HEK293 (cell line): Measurements from ENCODE around the gene MYCN.
A peak's percentile ranks its signal among the peaks of the same experiment; 100 is the strongest.

Experiments
- CTCF ChIA-PET: fragments of 350-600 bp; formaldehyde crosslinking; extraction: SDS; loops from one replicate; lab custom pipeline; 2021; ENCODE audit warnings: antibody characterized with exemption; lab: Yijun Ruan, JAX
- POLR2A ChIA-PET: fragments of 300-600 bp; formaldehyde crosslinking; extraction: SDS; loops from one replicate; lab custom pipeline; 2020; ENCODE audit warnings: antibody characterized with exemption, inconsistent platforms; lab: Yijun Ruan, JAX
- H3K27ac ChIP-seq: fragments of 200-500 bp; sonication (Bioruptor generic); 2 replicates; pipeline ENCODE4 v1.5.1; 2014; ENCODE audit warnings: low read depth, low read length, control low read depth, inconsistent platforms; ENCODE audit errors: extremely low read depth
- H3K36me3 ChIP-seq, 2 experiments: fragments of 200-500 bp in 1 of 2; sonication (Bioruptor generic) in 1 of 2; 1 replicate in 1 of 2; 2 replicates in 1 of 2; pipeline ENCODE4 v1.5.1; 2014 to 2017; ENCODE audit warnings: inconsistent platforms in 2 of 2, low read length in 2 of 2; ENCODE audit not compliant: control insufficient read depth in 2 of 2, insufficient read depth in 1 of 2
- H3K4me1 ChIP-seq: fragments of 200-500 bp; sonication (Bioruptor generic); 2 replicates; pipeline ENCODE4 v1.5.1; 2014; ENCODE audit warnings: mild to moderate bottlenecking, low read length, inconsistent platforms; ENCODE audit not compliant: control insufficient read depth, insufficient read depth
- H3K4me3 ChIP-seq: 2 replicates; pipeline ENCODE4 v1.5.1; 2011; ENCODE audit warnings: low read depth, mild to moderate bottlenecking, control low read depth, low read length, moderate library complexity
- H3K9me3 ChIP-seq: fragments of 200-500 bp; sonication (Bioruptor generic); 2 replicates; pipeline ENCODE4 v1.5.1; 2014; ENCODE audit warnings: low read depth, low read length, inconsistent platforms; ENCODE audit not compliant: control insufficient read depth, insufficient read depth
- EGR2 ChIP-seq: fragments of 450-650 bp; formaldehyde crosslinking; IDR thresholded peaks from 2 replicates; pipeline ENCODE4 v1.5.1; 2016; ENCODE audit warnings: low read depth, missing biosample characterization, missing genetic modification characterization
- KLF8 ChIP-seq: fragments of 450-650 bp; formaldehyde crosslinking; IDR thresholded peaks from 2 replicates; pipeline ENCODE4 v1.5.1; 2016; ENCODE audit warnings: missing biosample characterization, missing genetic modification characterization
- MEIS1 ChIP-seq: sonication (generic); formaldehyde crosslinking; IDR thresholded peaks from 2 replicates; pipeline ENCODE4 v1.8.1; 2022; ENCODE audit warnings: missing genetic modification reagents, mild to moderate bottlenecking, borderline replicate concordance
- MZF1 ChIP-seq: fragments of 450-650 bp; formaldehyde crosslinking; IDR thresholded peaks from 2 replicates; pipeline ENCODE4 v1.5.1; 2017; ENCODE audit warnings: missing biosample characterization, missing genetic modification characterization, borderline replicate concordance
- SETDB1 ChIP-seq: IDR thresholded peaks from one replicate; pipeline ENCODE4 v1.6.1; 2017; ENCODE audit warnings: mild to moderate bottlenecking, low read length, moderate library complexity, mixed read lengths; ENCODE audit not compliant: insufficient read length
- TCF7L2 ChIP-seq: IDR thresholded peaks from 2 replicates; pipeline ENCODE4 v1.6.1; 2011; ENCODE audit warnings: low read depth, mild to moderate bottlenecking, inconsistent platforms, low read length, moderate library complexity, borderline replicate concordance
- WT1 ChIP-seq: fragments of 450-650 bp; formaldehyde crosslinking; IDR thresholded peaks from 2 replicates; pipeline ENCODE4 v1.5.1; 2016; ENCODE audit warnings: missing biosample characterization, missing genetic modification characterization
- ZBTB21 ChIP-seq: fragments of 450-650 bp; formaldehyde crosslinking; IDR thresholded peaks from 2 replicates; pipeline ENCODE4 v1.5.1; 2017; ENCODE audit warnings: missing biosample characterization, missing genetic modification characterization
- ZEB2 ChIP-seq: fragments of 450-650 bp; formaldehyde crosslinking; IDR thresholded peaks from 2 replicates; pipeline ENCODE4 v1.5.1; 2016; ENCODE audit warnings: missing biosample characterization, missing genetic modification characterization
- ZNF146 ChIP-seq: fragments of 450-650 bp; formaldehyde crosslinking; IDR thresholded peaks from 2 replicates; pipeline ENCODE4 v1.5.1; 2016; ENCODE audit warnings: missing biosample characterization, missing genetic modification characterization
- ZNF155 ChIP-seq: fragments of 450-650 bp; formaldehyde crosslinking; IDR thresholded peaks from 2 replicates; pipeline ENCODE4 v1.5.1; 2016; ENCODE audit warnings: missing biosample characterization, missing genetic modification characterization
- ZNF157 ChIP-seq: fragments of 450-650 bp; formaldehyde crosslinking; IDR thresholded peaks from 2 replicates; pipeline ENCODE4 v1.5.1; 2016; ENCODE audit warnings: missing biosample characterization, missing genetic modification characterization
- ZNF175 ChIP-seq: fragments of 450-650 bp; formaldehyde crosslinking; IDR thresholded peaks from 2 replicates; pipeline ENCODE4 v1.5.1; 2016; ENCODE audit warnings: missing biosample characterization, missing genetic modification characterization
- ZNF24 ChIP-seq: fragments of 450-650 bp; formaldehyde crosslinking; IDR thresholded peaks from 2 replicates; pipeline ENCODE4 v1.5.1; 2016; ENCODE audit warnings: missing biosample characterization, missing genetic modification characterization
- ZNF292 ChIP-seq: fragments of 450-650 bp; formaldehyde crosslinking; IDR thresholded peaks from 2 replicates; pipeline ENCODE4 v1.5.1; 2016; ENCODE audit warnings: low read depth, missing biosample characterization, missing genetic modification characterization, borderline replicate concordance
- ZNF311 ChIP-seq: fragments of 450-650 bp; formaldehyde crosslinking; IDR thresholded peaks from 2 replicates; pipeline ENCODE4 v1.5.1; 2017; ENCODE audit warnings: missing biosample characterization, missing genetic modification characterization, borderline replicate concordance
- ZNF350 ChIP-seq: fragments of 450-650 bp; formaldehyde crosslinking; IDR thresholded peaks from 2 replicates; pipeline ENCODE4 v1.5.0; 2017; ENCODE audit warnings: missing biosample characterization, mild to moderate bottlenecking, missing genetic modification characterization
- ZNF423 ChIP-seq: fragments of 450-650 bp; formaldehyde crosslinking; IDR thresholded peaks from 2 replicates; pipeline ENCODE4 v1.5.1; 2016; ENCODE audit warnings: missing biosample characterization, missing genetic modification characterization
- ZNF48 ChIP-seq: fragments of 450-650 bp; formaldehyde crosslinking; IDR thresholded peaks from 2 replicates; pipeline ENCODE4 v1.5.1; 2016; ENCODE audit warnings: missing biosample characterization, missing genetic modification characterization
- ZNF529 ChIP-seq: fragments of 450-650 bp; formaldehyde crosslinking; IDR thresholded peaks from 2 replicates; pipeline ENCODE4 v1.5.1; 2017; ENCODE audit warnings: missing genetic modification characterization, missing biosample characterization; ENCODE audit not compliant: insufficient replicate concordance
- ZNF561 ChIP-seq: fragments of 450-650 bp; IDR thresholded peaks from 2 replicates; pipeline ENCODE4 v1.5.1; 2018; ENCODE audit warnings: missing biosample characterization, missing genetic modification characterization, borderline replicate concordance
- ZNF580 ChIP-seq: fragments of 450-650 bp; formaldehyde crosslinking; IDR thresholded peaks from 2 replicates; pipeline ENCODE4 v1.5.1; 2016; ENCODE audit warnings: missing biosample characterization, missing genetic modification characterization
- ZNF610 ChIP-seq: fragments of 450-650 bp; formaldehyde crosslinking; IDR thresholded peaks from 2 replicates; pipeline ENCODE4 v1.5.1; 2016; ENCODE audit warnings: missing biosample characterization, missing genetic modification characterization, borderline replicate concordance
- ZNF621 ChIP-seq: fragments of 450-650 bp; formaldehyde crosslinking; IDR thresholded peaks from 2 replicates; pipeline ENCODE4 v1.5.1; 2017; ENCODE audit warnings: missing biosample characterization, missing genetic modification characterization
- ZSCAN23 ChIP-seq: fragments of 450-650 bp; formaldehyde crosslinking; IDR thresholded peaks from 2 replicates; pipeline ENCODE4 v1.5.1; 2016; ENCODE audit warnings: missing biosample characterization, missing genetic modification characterization
- TF ChIP-seq, protein P1 (sequence below): fragments of 450-650 bp; formaldehyde crosslinking; IDR thresholded peaks from 2 replicates; pipeline ENCODE4 v1.5.1; 2016; ENCODE audit warnings: missing biosample characterization, missing genetic modification characterization
- TF ChIP-seq, protein P2 (sequence below): fragments of 450-650 bp; formaldehyde crosslinking; IDR thresholded peaks from 2 replicates; pipeline ENCODE4 v1.5.1; 2016; ENCODE audit warnings: missing biosample characterization, missing genetic modification characterization

MYCN gene

GRCh38 chr2:15936277-15937104 lies 3.9 kb upstream of the MYCN start:
- Histone ChIP-seq H3K9me3 (no peaks in the 10 kb centered on the region), H3K4me3 (no peak overlapping the region), H3K27ac (no peak overlapping the region), H3K4me1 (no peaks in the 10 kb centered on the region; the same call in 1 of the 2 replicates), H3K36me3 (no peaks in the 10 kb centered on the region)
- ChIA-PET POLR2A (no interaction called here), CTCF (no interaction called here)
- TF ChIP-seq ZNF157 (tag by site-specific recombination), result no peak
- TF ChIP-seq ZSCAN23 (tag by site-specific recombination), result no peak
- TF ChIP-seq ZNF423 (tag by site-specific recombination), result no peak
- no peak for TF ChIP-seq ZEB2
- no peak for TF ChIP-seq ZNF48 (tag by site-specific recombination)
- no peak for TF ChIP-seq ZNF175 (tag by site-specific recombination)

DNA sequence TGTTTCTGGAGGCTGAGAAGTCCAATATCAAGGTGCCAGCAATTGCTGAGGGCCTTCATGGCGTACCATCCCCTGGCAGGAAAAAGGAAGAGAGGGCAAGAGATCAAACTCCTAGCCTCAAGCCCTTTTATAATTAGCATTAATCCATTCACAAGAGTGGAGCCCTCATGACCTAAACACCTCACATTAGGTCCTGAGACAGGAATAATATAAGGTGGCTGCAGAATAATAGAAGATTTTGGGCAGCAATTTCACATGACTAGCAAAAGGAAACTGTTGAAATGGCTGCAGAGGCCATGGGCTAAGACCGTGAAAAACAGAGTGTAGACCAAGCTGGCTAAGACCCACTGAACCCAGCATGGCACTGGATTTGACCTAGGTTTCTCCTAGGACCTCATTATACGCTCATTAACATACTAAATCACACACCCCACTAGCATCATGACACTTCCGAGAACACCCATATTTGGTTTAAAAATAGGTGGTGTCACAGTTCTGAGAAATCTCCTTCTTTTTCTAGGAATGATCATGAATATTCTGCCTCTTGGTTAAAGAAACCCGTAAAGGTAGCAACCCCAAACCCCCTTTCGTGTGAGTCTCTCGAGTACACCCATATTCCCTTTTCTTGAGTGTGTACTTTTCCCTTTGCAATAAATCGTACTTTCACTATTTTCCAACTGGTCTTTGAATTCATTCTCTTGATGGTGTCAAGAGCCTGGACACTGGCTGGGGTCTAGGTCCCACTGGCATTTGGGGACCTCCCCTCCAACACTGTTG lies 3.1 kb upstream of the MYCN start:
- no peaks in the 10 kb centered on the region for H3K9me3 ChIP-seq
- H3K4me3 ChIP-seq, result no peak overlapping the region
- POLR2A ChIA-PET, result no interaction called here
- TF ChIP-seq ZNF155, result no peak
- TF ChIP-seq ZNF146, result peak; percentile 25; the same call in 1 of the 2 replicates
- TF ChIP-seq ZNF350, result no peak
- no peak for TF ChIP-seq SETDB1
- no peak for TF ChIP-seq ZNF311 (tag by site-specific recombination)
- TF ChIP-seq KLF8 (tag by site-specific recombination), result no peak
- TF ChIP-seq MZF1 (tag by site-specific recombination), result no peak
- TF ChIP-seq WT1 (tag by site-specific recombination), result no peak
- no peak for TF ChIP-seq ZNF580
- TF ChIP-seq, all 188 proteins: peak for 1
- no peaks in the 10 kb centered on the region for H3K36me3 ChIP-seq
- H3K27ac ChIP-seq, result no peak overlapping the region
- H3K4me1 ChIP-seq, result no peaks in the 10 kb centered on the region; the same call in 1 of the 2 replicates
- CTCF ChIA-PET, result no interaction called here

DNA sequence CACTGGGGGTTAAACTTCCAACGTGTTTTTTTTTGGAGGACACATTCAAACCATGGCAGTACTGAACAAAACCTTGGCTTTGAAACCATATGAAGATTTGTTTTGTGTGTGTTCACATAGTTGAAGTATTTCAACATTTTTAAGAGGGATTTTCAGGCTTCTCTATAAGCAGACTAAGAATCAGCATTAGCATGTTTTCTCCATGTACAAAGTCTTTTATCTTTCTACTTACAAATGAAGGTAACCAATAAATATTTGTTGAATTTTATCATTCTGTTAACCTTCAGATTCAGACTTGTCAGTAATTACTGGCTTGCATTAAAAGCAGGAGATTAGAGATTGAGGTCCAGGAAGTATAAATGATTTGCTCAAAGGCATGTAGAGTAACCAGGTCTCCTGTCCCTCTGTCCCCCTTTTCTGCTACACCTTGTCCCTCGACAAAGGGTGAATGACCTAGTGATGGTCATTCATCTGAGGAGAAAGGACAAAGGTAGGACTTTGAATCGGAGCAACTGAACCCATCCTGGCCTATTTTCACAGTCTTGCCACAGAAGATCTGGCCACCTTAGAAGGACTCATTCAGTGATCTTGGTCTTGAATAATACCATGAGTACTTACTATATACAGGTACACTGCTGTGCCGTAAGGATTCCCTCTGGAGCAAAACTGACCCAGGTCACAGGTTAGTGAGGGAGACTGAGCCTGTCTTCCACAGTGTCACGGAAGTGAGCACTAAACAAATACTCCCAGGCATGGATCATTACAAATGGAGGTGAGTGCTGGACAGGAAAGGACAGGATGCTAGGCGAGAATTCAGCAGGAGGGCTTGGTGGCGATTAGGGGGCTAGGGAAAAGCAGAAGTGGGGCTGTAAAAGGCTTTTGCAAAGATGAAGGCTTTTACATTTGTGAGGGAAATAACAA lies 2.2 kb upstream of the MYCN start:
- H3K36me3 ChIP-seq, result no peaks in the 10 kb centered on the region
- peaks cover 4% of the 10 kb centered on the region; the same call in 1 of the 2 replicates for H3K4me1 ChIP-seq
- no peaks in the 10 kb centered on the region for H3K9me3 ChIP-seq
- no peak overlapping the region for H3K4me3 ChIP-seq
- ChIA-PET CTCF (interaction anchor here (1.6 to 2.7 kb wide), 4 partner anchors 298 to 670 kb away, joined by 4 to 14 read pairs (median 10); no protein-coding TSS in a partner anchor), POLR2A (no interaction called here)
- no peak overlapping the region for H3K27ac ChIP-seq
- TF ChIP-seq ZNF292 (no peak), ZNF24 (tag by site-specific recombination) (no peak), ZNF529 (tag by site-specific recombination) (no peak), EGR2 (tag by site-specific recombination) (no peak), ZNF610 (tag by site-specific recombination) (no peak), ZNF561 (tag by site-specific recombination) (no peak), ZBTB21 (tag by site-specific recombination) (no peak), TCF7L2 (no peak), ZNF423 (tag by site-specific recombination) (no peak), MEIS1 (CRISPR knock-in tag) (no peak), ZNF621 (tag by site-specific recombination) (no peak)
- TF ChIP-seq, protein P1, sequence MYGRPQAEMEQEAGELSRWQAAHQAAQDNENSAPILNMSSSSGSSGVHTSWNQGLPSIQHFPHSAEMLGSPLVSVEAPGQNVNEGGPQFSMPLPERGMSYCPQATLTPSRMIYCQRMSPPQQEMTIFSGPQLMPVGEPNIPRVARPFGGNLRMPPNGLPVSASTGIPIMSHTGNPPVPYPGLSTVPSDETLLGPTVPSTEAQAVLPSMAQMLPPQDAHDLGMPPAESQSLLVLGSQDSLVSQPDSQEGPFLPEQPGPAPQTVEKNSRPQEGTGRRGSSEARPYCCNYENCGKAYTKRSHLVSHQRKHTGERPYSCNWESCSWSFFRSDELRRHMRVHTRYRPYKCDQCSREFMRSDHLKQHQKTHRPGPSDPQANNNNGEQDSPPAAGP (tag by site-specific recombination), result no peak
- TF ChIP-seq, protein P2, sequence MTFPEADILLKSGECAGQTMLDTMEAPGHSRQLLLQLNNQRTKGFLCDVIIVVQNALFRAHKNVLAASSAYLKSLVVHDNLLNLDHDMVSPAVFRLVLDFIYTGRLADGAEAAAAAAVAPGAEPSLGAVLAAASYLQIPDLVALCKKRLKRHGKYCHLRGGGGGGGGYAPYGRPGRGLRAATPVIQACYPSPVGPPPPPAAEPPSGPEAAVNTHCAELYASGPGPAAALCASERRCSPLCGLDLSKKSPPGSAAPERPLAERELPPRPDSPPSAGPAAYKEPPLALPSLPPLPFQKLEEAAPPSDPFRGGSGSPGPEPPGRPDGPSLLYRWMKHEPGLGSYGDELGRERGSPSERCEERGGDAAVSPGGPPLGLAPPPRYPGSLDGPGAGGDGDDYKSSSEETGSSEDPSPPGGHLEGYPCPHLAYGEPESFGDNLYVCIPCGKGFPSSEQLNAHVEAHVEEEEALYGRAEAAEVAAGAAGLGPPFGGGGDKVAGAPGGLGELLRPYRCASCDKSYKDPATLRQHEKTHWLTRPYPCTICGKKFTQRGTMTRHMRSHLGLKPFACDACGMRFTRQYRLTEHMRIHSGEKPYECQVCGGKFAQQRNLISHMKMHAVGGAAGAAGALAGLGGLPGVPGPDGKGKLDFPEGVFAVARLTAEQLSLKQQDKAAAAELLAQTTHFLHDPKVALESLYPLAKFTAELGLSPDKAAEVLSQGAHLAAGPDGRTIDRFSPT (tag by site-specific recombination), result no peak
